GM19035 (cell line): ENCODE measurements around the gene MCM10.
"Not testable (repeated sequence)": the region's sequence is repeated elsewhere in the genome, so short reads cannot be mapped to it uniquely, and the experiment has no call there.

Source experiments
- ATAC-seq: cut with Tn5 transposase; IDR thresholded peaks from one replicate; pipeline ENCODE4 v1.9.1; 2021; ENCODE audit not compliant: unreplicated experiment

Gene MCM10

DNA sequence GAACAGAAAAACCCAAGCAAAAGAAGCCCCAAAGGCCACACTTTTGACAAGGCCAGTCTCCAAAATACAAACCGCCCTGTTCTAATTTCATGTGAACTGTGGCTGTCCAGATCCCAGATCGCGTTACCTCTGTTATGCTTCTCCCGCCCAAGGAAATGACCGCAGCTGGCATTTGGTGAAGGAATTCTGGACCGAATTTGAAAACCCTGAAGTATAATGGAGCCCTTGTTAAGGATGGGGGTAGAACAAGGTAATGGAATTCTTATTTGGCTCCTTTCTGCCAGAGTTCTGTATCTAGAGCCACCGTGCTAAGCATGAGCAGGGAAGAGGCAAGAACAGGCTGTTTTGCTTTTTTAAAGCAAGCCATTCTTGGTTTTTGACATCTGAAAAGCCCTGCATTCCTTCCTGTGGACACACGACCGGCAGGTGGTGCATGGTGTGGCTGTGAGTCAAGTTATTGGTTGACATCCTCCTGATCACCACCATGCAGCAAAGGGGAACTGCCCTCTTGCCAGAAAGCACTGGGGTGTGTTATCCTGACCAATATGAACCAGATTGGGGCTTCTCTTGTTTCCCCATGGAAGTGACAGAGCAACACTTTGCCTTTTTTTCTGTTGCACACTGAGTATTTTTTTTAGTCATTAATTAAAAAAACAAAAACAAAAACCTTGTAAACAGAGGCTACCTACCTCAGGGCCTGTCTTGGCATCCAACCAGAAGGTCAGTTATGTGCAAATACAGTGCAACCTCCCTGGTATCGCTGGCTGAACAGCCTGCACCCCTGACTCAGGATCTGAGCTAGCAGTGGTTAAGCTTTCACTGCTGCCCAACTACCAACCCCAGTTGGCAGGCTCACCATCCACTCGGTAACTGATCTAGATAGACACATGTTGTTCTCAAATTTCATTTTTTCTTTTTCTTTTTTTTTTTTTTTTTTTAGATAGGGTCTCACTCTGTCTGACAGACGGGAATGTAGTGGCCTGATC, 58.6 kb downstream of the MCM10 start:
- ATAC-seq = peak; percentile 63

DNA sequence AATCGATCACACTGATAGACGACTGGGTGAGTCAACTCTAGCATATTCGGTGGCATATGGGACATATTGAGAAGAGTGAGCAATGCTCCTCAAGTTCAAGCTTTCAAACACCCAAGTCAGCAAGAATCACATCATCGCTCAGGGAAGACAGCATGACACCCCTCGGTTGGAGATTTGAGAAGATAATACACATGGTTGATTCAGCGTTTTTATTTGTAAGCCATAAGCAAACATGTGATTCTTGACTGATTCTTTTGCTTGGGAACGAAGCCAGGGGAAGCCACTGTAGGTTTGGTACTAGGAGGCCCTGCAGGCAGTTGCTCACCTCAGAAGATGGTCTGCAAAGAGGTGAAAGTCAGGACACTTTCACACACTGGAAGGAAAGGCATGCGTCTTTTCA, 60.2 kb downstream of the MCM10 start:
- ATAC-seq = no peak

DNA sequence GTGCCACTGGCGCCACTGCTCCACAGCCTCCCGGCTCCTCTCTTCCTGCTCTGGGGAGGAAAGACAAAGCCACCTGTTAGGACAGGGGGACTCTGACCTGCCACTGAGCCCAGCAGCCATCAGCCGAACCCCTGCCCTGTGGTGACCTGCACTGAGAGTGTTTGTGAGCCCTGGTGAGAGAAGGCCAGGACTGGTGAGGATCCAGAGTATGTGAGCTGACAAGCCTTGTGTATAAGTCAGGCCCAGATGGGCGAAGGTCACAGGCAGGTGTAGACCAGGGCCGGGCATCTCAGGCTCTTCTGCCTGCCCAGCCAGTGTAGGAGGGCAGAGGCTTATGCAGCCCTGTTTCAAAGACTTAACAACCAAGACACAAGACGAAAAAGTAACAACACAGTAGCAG, 60.8 kb downstream of the MCM10 start:
- no peak for ATAC-seq

DNA sequence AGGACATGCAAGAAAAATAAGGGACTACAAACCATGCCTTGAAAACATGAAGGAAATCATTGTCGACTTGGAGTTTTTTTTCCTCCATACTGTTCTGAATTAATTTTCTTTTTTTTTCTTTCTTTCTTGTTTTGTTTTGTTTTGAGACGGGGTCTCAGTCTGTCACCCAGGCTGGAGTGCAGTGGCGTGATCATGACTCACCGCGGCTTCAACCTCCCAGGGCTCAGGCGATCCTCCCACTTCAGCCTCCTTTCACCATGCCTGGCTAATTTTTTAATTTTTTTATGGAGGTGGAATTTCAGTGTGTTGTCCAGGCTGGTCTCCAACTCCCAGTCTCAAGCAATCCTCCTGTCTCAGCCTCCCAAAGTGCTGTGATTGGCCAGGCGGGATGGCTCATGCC, 61.2 kb downstream of the MCM10 start:
- ATAC-seq = no peak

- ATAC-seq = no peak
Observed at GRCh38 chr10:13223241-13223640, 61.9 kb downstream of the MCM10 start.

DNA sequence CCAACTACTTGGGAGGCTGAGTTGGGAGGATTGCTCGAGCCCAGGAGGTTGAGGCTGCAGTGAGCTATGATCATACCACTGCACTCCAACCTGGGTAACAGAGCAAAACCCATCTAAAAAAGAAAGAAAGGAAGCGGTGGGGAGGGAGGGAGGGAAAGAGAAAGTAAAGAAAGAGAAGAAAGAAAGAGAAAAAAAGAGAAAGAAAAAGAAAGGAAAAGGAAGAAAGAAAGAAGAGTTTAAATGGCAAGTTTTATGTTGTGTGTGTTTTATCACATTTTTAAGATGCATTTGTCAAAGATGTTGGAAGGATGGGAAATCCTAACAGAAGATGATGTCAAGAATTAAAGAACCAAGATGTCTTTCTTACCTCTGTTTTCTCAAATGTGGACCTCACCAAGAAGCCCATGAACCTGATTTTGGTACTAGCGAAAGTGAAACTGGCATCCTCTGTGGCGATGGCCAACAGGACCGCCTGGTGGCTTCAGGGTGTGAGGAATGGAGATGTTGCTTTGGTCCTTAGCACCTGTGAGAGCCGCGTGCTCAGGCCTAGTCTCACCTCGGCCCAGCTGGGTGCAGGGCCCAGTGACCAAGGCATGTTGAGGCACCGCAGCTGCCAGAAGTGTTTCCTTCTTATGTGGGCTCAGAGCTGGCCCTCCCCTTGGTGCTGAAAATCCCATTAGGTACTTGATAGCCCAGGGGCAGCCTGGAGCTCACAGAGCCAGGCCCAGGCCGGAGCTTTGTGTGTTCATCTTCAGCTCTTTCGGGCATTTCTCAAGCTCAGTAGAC, 63.0 kb downstream of the MCM10 start:
- no peak for ATAC-seq

DNA sequence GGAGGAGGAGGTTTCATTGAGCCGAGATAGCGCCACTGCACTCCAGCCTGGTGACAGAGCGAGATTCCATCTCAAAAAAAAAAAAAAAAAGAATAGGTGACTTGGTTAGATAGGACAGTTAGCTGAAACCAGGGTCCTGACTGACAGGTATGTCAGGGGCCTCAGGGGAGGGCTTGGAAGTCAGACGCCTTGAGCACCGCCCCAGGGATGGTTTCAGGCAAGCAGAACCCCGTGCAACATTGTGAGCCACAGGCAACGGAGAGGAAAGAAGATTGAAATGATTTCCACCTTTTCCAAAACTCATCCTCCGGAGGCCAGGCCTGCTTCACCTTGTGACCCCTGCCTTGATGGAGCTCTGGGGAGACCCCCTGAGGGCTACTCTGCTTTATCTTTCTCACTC, 64.2 kb downstream of the MCM10 start:
- no peak for ATAC-seq

- ATAC-seq = no peak
Observed at GRCh38 chr10:13227031-13227430, 65.7 kb downstream of the MCM10 start.

DNA sequence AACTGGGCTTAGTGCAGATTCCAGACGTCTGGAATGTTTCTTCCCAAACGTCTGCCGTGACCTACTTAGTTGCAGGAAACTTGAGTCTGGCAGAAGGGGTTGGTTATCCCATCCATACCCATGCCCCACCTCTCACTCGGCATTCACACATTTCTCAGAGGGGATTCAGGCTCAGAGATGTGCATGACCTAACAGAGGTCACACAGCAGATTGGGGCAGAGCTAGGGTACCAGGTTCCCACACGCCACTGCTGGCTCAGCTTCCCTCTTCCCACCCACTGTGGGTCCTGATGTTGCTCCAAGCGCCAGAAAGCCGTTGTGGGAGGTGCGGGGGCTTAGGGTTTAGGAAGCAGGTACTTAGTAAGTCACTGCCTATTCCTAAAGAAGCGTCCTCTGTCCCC, 69.8 kb downstream of the MCM10 start:
- no peak for ATAC-seq

- ATAC-seq = no peak
Observed at GRCh38 chr10:13231808-13232207, 70.5 kb downstream of the MCM10 start.

DNA sequence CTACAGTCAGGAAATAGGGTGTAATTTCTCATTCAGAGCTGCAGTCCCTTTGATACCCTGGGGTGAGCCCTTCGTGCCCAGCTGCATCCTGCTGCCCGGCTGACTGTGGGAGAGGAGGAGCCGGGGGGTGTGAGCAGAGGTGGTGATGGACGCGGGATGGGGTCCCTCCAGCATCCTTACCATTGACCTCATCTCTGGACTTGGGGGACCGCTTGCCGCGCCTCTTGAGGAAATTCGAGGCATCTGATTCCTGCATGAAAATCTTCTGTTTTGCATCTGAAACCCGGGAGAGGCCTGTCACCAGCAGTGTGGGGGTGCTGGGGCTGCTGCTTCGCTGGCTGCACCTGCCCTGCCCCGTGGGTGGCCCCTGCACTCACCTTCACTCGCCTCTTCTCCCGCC, 72.0 kb downstream of the MCM10 start:
- no peak for ATAC-seq

DNA sequence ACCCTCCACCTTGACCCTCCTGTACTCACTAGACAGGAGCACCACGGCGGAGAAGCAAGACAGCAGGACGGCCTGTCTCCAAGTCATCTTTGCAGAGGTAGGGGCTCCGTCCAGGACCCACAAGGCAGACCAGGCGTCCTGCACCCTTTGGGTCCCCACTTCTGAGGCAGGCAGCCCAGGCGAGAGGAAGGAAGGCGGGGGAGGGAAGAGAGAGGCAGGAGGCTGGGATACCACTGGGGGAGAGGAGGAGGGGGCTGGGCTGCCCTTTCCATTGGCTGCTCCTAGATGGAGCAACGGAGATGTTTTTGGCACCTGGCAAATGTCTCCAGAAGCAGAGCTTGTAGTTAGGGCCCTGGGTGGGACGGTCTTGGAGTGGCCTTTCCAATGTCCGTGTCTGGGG, 72.8 kb downstream of the MCM10 start, which contains the start of gene UCMA:
TSS of gene UCMA (minus strand) at position 203 of the 400 bp plus-strand sequence. CDS start at position 87, 116 bp downstream.
- no peak for ATAC-seq

- not testable (repeated sequence) for ATAC-seq
Observed at GRCh38 chr10:13234736-13235135, 73.4 kb downstream of the MCM10 start.

- no peak for ATAC-seq
Observed at GRCh38 chr10:13236638-13237037, 75.3 kb downstream of the MCM10 start.

GRCh38 chr10:13238271-13239077, 77.1 kb downstream of the MCM10 start:
- no peak for ATAC-seq

DNA sequence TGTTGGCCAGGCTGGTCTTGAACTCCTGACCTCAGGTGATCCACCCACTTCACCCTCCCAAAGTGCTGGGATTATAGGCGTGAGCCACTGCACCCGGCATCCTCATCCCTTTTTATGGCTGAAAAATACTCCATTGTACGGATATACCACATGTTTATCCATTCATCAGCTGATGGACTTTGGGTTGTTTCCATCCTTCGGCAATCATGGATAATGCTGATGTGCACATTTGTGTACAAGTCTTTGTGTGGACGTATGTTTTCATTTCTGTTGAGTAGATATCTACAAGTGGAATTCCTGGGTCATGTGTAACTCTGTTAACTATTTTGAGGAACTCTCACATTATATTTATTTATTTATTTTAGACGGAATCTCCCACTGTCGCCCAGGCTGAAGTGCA, 78.6 kb downstream of the MCM10 start:
- no peak for ATAC-seq

GRCh38 chr10:13241613-13242012, 80.3 kb downstream of the MCM10 start:
- ATAC-seq = no peak

DNA sequence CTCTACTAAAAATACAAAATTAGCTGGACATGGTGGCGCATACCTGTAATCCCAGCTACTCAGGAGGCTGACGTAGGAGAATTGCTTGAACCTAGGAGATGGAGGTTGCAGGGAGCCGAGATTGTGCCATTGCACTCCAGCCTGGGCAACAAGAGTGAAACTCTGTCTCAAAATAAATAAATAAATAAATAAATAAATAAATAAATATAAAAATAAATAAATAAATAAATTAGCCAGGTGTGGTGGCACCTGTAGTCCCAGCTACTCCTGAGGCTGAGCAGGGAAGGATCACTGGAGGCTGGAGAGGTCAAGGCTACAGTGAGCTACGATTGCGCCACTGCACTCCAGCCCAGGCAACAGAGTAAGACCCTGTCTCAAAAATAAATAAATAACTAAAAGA, 80.9 kb downstream of the MCM10 start:
- ATAC-seq = not testable (repeated sequence)

DNA sequence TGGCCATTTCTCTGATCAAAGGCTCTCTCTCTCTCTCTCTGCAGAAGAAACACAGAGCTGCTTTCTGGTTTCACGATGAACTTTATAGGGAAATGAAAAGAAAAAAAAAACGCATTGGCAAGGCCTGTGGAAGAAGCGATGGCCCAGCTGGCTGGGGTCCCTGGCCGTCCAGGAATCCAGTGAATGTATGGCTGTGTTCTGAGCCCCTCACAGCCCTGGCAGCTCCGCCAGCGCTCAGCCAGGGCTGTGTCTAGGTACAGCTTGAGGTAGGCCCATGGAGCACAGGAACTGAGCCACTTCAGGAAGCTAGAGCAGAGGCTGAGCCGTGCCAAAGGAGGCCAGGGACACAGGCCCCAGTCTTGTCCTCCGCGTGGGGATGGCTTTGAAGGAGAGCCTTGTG, 85.9 kb downstream of the MCM10 start:
- ATAC-seq = no peak

- no peak for ATAC-seq
Observed at GRCh38 chr10:13247784-13248183, 86.4 kb downstream of the MCM10 start.

DNA sequence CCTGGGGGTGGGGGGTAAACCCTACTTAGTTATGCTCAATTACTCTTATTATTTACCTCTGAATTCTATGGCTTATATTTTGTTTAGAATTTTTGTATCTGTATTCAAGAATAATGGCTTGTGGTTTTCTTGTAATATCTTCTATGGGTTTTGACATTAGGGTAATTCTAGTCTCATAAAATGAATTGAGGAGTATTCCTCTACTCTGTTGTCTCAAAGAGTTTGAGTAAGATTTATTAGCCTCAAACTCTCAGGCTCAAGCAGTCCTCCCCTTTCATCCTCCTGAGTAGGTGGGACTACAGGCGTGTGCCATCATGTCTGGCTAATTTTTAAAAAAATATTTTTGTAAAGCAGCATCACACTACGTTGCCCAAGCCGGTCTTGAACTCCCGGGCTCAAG, 92.4 kb downstream of the MCM10 start:
- no peak for ATAC-seq
